ENCODE data around the gene PPM1L.

DNA sequence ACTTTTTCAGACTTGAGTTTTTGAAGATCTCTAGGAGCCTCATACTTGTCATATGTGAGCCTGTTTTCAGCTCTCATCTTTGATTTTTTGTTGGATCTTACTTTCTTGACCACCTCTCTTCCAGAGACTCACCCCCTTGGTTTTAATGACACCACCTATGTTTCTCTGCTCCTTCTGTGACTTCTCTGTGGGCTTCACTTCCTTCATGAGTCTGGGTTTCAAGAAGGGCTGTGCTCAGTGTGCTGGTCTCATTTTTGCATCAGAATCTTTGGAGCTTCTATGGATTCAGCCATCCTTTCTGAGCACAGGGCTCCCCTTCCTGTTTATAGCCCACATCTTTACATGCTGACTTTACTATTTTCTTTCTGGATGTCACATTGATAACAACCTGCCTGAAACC, 17.7 kb downstream of the PPM1L start:
- TF ChIP-seq, protein P1, sequence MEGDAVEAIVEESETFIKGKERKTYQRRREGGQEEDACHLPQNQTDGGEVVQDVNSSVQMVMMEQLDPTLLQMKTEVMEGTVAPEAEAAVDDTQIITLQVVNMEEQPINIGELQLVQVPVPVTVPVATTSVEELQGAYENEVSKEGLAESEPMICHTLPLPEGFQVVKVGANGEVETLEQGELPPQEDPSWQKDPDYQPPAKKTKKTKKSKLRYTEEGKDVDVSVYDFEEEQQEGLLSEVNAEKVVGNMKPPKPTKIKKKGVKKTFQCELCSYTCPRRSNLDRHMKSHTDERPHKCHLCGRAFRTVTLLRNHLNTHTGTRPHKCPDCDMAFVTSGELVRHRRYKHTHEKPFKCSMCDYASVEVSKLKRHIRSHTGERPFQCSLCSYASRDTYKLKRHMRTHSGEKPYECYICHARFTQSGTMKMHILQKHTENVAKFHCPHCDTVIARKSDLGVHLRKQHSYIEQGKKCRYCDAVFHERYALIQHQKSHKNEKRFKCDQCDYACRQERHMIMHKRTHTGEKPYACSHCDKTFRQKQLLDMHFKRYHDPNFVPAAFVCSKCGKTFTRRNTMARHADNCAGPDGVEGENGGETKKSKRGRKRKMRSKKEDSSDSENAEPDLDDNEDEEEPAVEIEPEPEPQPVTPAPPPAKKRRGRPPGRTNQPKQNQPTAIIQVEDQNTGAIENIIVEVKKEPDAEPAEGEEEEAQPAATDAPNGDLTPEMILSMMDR (IDR thresholded peaks at IDR 0.05) = no peak
- TF ChIP-seq POLR2A (IDR thresholded peaks at IDR 0.05) = no peak
